AG04450 (cell line): ENCODE measurements around the gene INPP5D. TPM values are rescaled to one million over a fixed set of nuclear protein-coding genes. Genes with fewer than 3 reads are reported as not detected.

Source experiments
- CTCF ChIA-PET: fragments of 300-600, 350-600 bp; formaldehyde crosslinking; extraction: SDS; loops from one replicate; lab custom pipeline; 2022; ENCODE audit warnings: antibody characterized with exemption, inconsistent platforms; lab: Charles Lee
- POLR2A ChIA-PET: fragments of 350-600 bp; formaldehyde crosslinking; extraction: SDS; loops from one replicate; lab custom pipeline; 2021; ENCODE audit warnings: antibody characterized with exemption, inconsistent platforms; lab: Yijun Ruan, JAX
- DNase-seq: peaks from one replicate; pipeline ENCODE4 v3.0.0-alpha.2; 2011; ENCODE audit warnings: low read depth, low spot score
- H3K27ac ChIP-seq: one replicate; pipeline ENCODE4 v1.5.1; 2012; ENCODE audit warnings: low read depth, low read length, control low read depth
- H3K27me3 ChIP-seq: one replicate; pipeline ENCODE4 v1.6.0; 2012; ENCODE audit warnings: low read length; ENCODE audit not compliant: control insufficient read depth, insufficient read depth
- H3K4me3 ChIP-seq: 2 replicates; pipeline ENCODE4 v1.5.1; 2011; ENCODE audit warnings: mild to moderate bottlenecking, low read depth, low read length, control low read depth
- H3K9me3 ChIP-seq: 2 replicates; pipeline ENCODE4 v1.5.1; 2012; ENCODE audit warnings: low read length; ENCODE audit not compliant: control insufficient read depth, insufficient read depth
- CTCF ChIP-seq: IDR thresholded peaks from 2 replicates; pipeline ENCODE4 v1.5.1; 2011; ENCODE audit warnings: low read depth, low read length, control low read depth, inconsistent platforms
- polyA plus RNA-seq: library from polyadenylated mRNA; depleted of rRNA; stranded (reverse); fragments of >200 nt; gene quantifications from 2 replicates; pipeline ENCODE4 v1.2.3, GENCODE V29; 2011

INPP5D gene
- polyA plus RNA-seq, 1 experiment: 0.43 TPM

DNA sequence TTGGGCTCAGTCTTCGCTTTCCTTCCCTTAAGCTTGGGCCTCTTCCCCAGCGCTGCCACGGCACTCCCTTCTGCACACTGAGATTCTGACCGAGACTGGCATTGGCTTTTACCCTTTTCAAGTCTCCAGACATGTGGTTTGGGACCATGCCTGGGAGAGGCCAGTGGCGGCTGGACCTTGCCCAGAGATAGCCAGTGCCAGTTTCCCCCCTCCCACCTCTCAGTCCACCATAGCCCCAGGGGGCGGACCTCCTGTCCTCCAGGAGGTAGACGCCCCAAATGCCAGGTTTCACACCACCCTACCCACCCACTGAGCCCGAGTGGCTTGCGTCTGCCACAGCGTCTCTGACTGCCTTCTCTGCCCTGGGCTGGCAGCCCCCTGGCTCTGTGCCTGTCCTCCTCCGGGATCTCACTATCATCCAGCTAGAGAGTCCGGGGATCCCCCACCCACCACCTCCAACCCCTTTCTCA, 47.7 kb downstream of the INPP5D start:
- Histone ChIP-seq H3K27ac (no peak overlapping the region), H3K9me3 (no peaks in the 10 kb centered on the region), H3K27me3 (peaks cover 4% of the 10 kb centered on the region), H3K4me3 (no peak overlapping the region)
- TF ChIP-seq CTCF: no peak
- no peak for DNase-seq
- POLR2A ChIA-PET: no interaction called here
- CTCF ChIA-PET: interaction anchor here (1.6 kb wide), 1 partner anchor 55 kb away, joined by 3 read pairs; no protein-coding TSS in a partner anchor

DNA sequence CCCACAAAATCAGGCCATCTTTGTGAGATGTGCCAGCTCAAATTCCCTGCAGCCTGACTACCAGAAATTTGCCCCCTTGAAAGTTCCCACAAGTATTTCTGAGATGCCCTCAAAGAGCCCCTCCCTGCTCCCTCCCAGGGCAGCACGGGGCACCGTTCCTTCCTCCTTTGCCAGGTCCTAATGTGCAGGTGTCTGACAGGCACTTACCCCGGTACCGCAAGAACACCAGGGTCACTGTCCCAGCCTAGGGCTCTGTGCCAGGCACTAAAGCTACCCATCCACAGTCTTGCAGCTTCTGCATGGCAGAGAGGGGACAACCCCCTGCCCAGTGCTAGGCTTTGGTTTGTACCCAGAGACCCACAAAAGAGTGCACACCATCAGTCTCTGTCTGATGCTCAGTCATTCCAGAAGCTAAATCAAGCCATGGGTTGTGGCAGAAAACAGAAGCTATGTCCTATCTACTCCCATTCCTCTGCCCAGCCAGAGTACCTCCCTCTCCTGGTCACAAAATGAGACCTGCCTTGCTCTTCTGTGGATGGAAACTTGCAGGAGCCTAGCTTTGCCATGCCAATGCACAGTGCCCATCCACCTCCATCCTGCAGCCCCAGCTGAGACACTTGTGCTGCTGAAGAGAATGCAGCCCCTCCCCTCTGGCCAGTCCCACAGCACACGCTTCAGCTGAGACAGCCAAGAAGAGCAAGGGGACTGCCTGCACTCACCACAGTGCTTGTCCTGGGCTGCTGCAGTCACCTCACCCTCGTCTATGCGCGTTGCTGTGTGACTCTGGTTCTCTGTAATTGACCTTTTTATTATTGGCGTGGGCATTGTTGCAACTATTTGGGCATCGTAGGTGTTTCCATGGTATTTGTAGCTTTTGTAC, 48.7 kb downstream of the INPP5D start:
- ChIA-PET POLR2A (no interaction called here), CTCF (interaction anchor here (1.6 kb wide), 1 partner anchor 56 kb away, joined by 3 read pairs; no protein-coding TSS in a partner anchor)
- TF ChIP-seq CTCF: no peak
- Histone ChIP-seq H3K27me3 (peaks cover 4% of the 10 kb centered on the region), H3K9me3 (no peaks in the 10 kb centered on the region), H3K4me3 (no peak overlapping the region), H3K27ac (no peak overlapping the region)
- no peak for DNase-seq

DNA sequence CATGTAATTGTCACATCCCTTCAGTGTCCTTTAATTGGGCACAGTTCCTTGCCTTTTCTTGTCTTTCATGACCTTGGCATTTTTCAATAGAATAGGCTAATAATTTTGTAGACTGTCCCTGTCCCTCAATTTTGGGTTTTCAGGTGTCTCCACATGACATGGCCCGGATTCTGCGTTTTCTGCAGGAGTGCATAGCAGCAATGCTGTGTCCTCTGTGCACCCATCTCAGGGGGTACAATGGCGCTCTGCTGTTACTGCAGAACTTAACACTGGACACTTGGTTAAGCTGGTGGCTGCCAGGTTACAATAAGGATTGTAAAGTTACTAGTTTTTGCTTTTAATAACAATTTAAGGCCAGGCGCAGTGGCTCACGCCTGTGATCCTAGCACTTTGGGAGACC, 51.3 kb downstream of the INPP5D start:
- no peak for TF ChIP-seq CTCF
- H3K27me3 ChIP-seq: peaks cover 9% of the 10 kb centered on the region

DNA sequence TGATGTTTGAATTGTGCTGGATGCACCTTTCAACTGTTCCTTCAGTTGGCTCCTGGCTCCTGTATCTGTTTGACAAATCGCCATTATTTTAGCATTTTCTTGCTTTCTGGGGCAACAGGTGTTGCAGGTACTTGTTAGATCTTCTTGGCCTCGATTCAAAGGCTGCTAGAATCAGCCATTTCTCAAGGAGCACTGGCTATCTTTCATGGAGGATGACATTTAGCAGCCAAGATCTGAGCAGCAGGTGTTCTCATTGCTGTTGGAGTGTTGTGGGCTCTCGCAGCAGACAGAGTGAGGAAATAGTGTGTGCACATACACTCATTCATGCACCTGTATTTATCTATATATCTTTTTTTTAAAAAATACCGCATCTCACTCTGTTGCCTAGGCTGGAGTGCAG, 52.2 kb downstream of the INPP5D start:
- no peak for TF ChIP-seq CTCF
- Histone ChIP-seq H3K27me3 (peaks cover 9% of the 10 kb centered on the region), H3K9me3 (no peaks in the 10 kb centered on the region), H3K4me3 (no peak overlapping the region), H3K27ac (no peak overlapping the region)
- no peak for DNase-seq
- CTCF ChIA-PET: interaction anchor here (1.3 kb wide), 1 partner anchor 59 kb away, joined by 3 read pairs; no protein-coding TSS in a partner anchor
- POLR2A ChIA-PET: no interaction called here

More for the DNA sequence above, 51.3 kb downstream of the INPP5D start:
- H3K27ac ChIP-seq: no peak overlapping the region
- H3K4me3 ChIP-seq: no peak overlapping the region
- no peak for DNase-seq
- H3K9me3 ChIP-seq: no peaks in the 10 kb centered on the region
- POLR2A ChIA-PET: no interaction called here
- CTCF ChIA-PET: no interaction called here

DNA sequence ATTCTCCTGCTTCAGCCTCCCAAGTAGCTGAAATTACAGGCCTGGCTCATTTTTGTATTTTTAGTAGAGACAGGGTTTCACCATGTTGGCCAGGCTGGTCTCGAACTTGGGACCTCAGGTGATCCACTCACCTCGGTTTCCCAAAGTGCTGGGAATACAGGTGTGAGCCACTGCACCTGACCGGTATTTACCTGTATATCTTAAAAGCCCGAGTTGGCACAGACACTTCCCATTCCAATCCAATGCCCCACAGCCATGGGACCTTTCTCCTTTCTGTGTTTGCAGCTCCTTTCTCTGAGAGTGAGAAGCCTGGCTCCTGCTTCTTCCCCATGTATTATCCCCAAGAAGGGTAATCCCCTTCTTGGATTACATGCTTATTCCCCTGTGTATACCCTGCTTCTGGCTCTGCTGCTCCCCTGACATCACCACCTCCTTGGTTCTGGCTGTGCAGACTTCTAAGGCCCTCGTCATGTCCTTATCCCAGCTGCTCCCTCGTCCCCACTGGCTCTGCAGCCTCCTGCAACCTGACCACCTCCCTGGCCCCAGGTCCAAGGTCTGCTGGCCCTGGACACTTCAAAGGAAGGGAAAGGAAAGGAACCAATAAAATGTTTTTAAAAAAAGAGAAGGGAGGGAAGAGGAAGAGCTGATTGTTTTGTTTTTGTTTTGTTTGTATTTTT, 52.8 kb downstream of the INPP5D start:
- Histone ChIP-seq H3K27ac (no peak overlapping the region), H3K27me3 (peaks cover 9% of the 10 kb centered on the region), H3K4me3 (no peak overlapping the region), H3K9me3 (no peaks in the 10 kb centered on the region)
- ChIA-PET CTCF (interaction anchor here (1.3 kb wide), 1 partner anchor 59 kb away, joined by 3 read pairs; no protein-coding TSS in a partner anchor), POLR2A (no interaction called here)
- no peak for TF ChIP-seq CTCF
- DNase-seq: no peak
